HepG2 (cell line): Measurements from ENCODE around the gene CREBBP. TPM values are rescaled to one million over a fixed set of nuclear protein-coding genes. Genes with fewer than 3 reads are reported as not detected.

ENCODE experiments used
- ASH2L ChIP-seq: fragments of 300-600, 200-600 bp; sonication (generic); IDR thresholded peaks from 2 replicates; pipeline ENCODE4 v1.7.0; 2017; ENCODE audit warnings: low read depth, mild to moderate bottlenecking, moderate library complexity, mixed read lengths, low read length; ENCODE audit not compliant: insufficient read length
- BRCA1 ChIP-seq: sonication (generic); formaldehyde crosslinking; IDR thresholded peaks from 2 replicates; pipeline ENCODE4 v1.4.0; 2020; ENCODE audit warnings: missing genetic modification reagents
- CSRNP2 ChIP-seq: sonication (generic); formaldehyde crosslinking; conservative IDR thresholded peaks from 2 replicates; pipeline ENCODE4 v1.8.0; 2022; ENCODE audit warnings: low read depth, missing genetic modification reagents
- GATAD2A ChIP-seq: IDR thresholded peaks from 2 replicates; pipeline ENCODE4 v1.6.1; 2016
- PATZ1 ChIP-seq: sonication (generic); formaldehyde crosslinking; IDR thresholded peaks from 2 replicates; pipeline ENCODE4 v1.4.0; 2020; ENCODE audit warnings: missing genetic modification reagents
- RXRB ChIP-seq: IDR thresholded peaks from 2 replicates; pipeline ENCODE4 v1.6.1; 2016; ENCODE audit warnings: borderline replicate concordance, missing genetic modification reagents, missing compliant biosample characterization
- TCF7 ChIP-seq: sonication (generic); IDR thresholded peaks from 2 replicates; pipeline ENCODE4 v1.6.1; 2016; ENCODE audit warnings: antibody characterized with exemption, low read depth
- ZNF18 ChIP-seq: sonication (generic); formaldehyde crosslinking; IDR thresholded peaks from 2 replicates; pipeline ENCODE4 v1.8.0; 2022; ENCODE audit warnings: mild to moderate bottlenecking, missing genetic modification reagents; ENCODE audit not compliant: insufficient replicate concordance
- ZNF407 ChIP-seq: sonication (generic); formaldehyde crosslinking; IDR thresholded peaks from one replicate; pipeline ENCODE4 v1.5.1; 2020; ENCODE audit warnings: mild to moderate bottlenecking, missing genetic modification reagents; ENCODE audit errors: not compliant biosample characterization
- ZNF510 ChIP-seq: sonication (generic); formaldehyde crosslinking; IDR thresholded peaks from 2 replicates; pipeline ENCODE4 v1.4.0; 2020; ENCODE audit warnings: low read depth, mild to moderate bottlenecking, missing genetic modification reagents
- ZNF558 ChIP-seq: sonication (generic); formaldehyde crosslinking; IDR thresholded peaks from 2 replicates; pipeline ENCODE4 v1.9.0; 2022; ENCODE audit warnings: mild to moderate bottlenecking, missing genetic modification reagents, borderline replicate concordance
- ZNF570 ChIP-seq: sonication (generic); formaldehyde crosslinking; IDR thresholded peaks from 2 replicates; pipeline ENCODE4 v1.4.0; 2020; ENCODE audit warnings: mild to moderate bottlenecking, missing genetic modification reagents, borderline replicate concordance
- ZNF674 ChIP-seq: sonication (generic); formaldehyde crosslinking; IDR thresholded peaks from 2 replicates; pipeline ENCODE4 v1.5.0; 2020; ENCODE audit warnings: low read depth, mild to moderate bottlenecking, missing genetic modification reagents
- ZNF775 ChIP-seq: sonication (generic); formaldehyde crosslinking; IDR thresholded peaks from 2 replicates; pipeline ENCODE4 v1.4.0; 2020; ENCODE audit warnings: missing genetic modification reagents, mild to moderate bottlenecking, moderate library complexity, borderline replicate concordance
- ZSCAN9 ChIP-seq: IDR thresholded peaks from 2 replicates; pipeline ENCODE4 v1.6.1; 2016; ENCODE audit warnings: borderline replicate concordance
- polyA plus RNA-seq, 8 experiments: library from polyadenylated mRNA; depleted of rRNA in 3 of 8; stranded (reverse) in 7 of 8; unstranded in 1 of 8; fragments of >200 nt; fragmentation: Illumina TruSeq in 4 of 8; extraction: Trizol in 4 of 8; gene quantifications; 2 replicates each; pipeline versions ENCODE4 v1.2.1 to v1.2.3, GENCODE V29; 2011 to 2016; ENCODE audit warnings: low read depth in 4 of 8, missing spikeins in 1 of 8, mixed read lengths in 1 of 8; ENCODE audit not compliant: insufficient read depth in 1 of 8
- total RNA-seq, 5 experiments: library from RNA; depleted of rRNA; stranded (reverse); fragments of >200 nt; fragmentation: Illumina TruSeq; extraction: Trizol; gene quantifications; 2 replicates each; pipeline ENCODE4 v1.2.3, GENCODE V29; 2016; ENCODE audit warnings: low read depth in 1 of 5

CREBBP gene
- total and polyA plus RNA-seq, 2 of the 13 experiments (the other 11 are each of a cell fraction or from before 2014, with no cell fraction given) = 5.3 to 10.4 TPM

GRCh38 chr16:3695610-3696369 lies 184.7 kb downstream of the CREBBP start (continued):
- TF ChIP-seq ZNF407 = no peak
- TF ChIP-seq PATZ1 (CRISPR knock-in tag) = peak; percentile 97
- TF ChIP-seq BRCA1 (CRISPR knock-in tag) = peak; percentile 40; the same call in 1 of the 2 replicates
- TF ChIP-seq ZNF510 (CRISPR knock-in tag) = peak; percentile 59; the same call in 1 of the 2 replicates
- TF ChIP-seq TCF7 = peak; percentile 49
- TF ChIP-seq CSRNP2 (CRISPR knock-in tag) = no peak
- TF ChIP-seq ZNF18 = peak; percentile 44
- peak; percentile 99 for TF ChIP-seq GATAD2A
- no peak for TF ChIP-seq ZNF775 (CRISPR knock-in tag)
- no peak for TF ChIP-seq ZNF570 (CRISPR knock-in tag)
- TF ChIP-seq ASH2L = peak; percentile 93
- TF ChIP-seq RXRB (CRISPR knock-in tag) = peak; percentile 95
- TF ChIP-seq ZSCAN9 = peak; percentile 93
- no peak for TF ChIP-seq ZNF674 (CRISPR knock-in tag)
- peak; percentile 89; the same call in 1 of the 2 replicates for TF ChIP-seq ZNF558 (CRISPR knock-in tag)
